NCI-H82 treated with DMSO at 0.1 percent for 48 hours (cell line): ENCODE data around the gene RTN4RL2.

Experiments used
- DNase-seq: peaks from one replicate; lab custom pipeline; 2025; ENCODE audit not compliant: unreplicated experiment; lab: John Stamatoyannopoulos, UW

The RTN4RL2 gene

GRCh38 chr11:57461841-57462489, 1.6 kb downstream of the RTN4RL2 start:
- DNase-seq: no peak

GRCh38 chr11:57462597-57462996, 2.3 kb downstream of the RTN4RL2 start:
- no peak for DNase-seq

- DNase-seq: peak; percentile 42
These were observed 3.6 kb downstream of the RTN4RL2 start for GRCh38 chr11:57463671-57464538.

- no peak for DNase-seq
These were observed 4.3 kb downstream of the RTN4RL2 start for GRCh38 chr11:57464539-57465181.

GRCh38 chr11:57466680-57467079, 6.4 kb downstream of the RTN4RL2 start:
- DNase-seq: no peak

GRCh38 chr11:57467508-57468157, 7.3 kb downstream of the RTN4RL2 start:
- DNase-seq: no peak

GRCh38 chr11:57468276-57468675, 7.9 kb downstream of the RTN4RL2 start:
- no peak for DNase-seq

- DNase-seq: no peak
These were observed 8.9 kb downstream of the RTN4RL2 start for GRCh38 chr11:57469268-57469667.

GRCh38 chr11:57471496-57471895, 11.2 kb downstream of the RTN4RL2 start:
- DNase-seq: no peak

- DNase-seq: peak; percentile 44
These were observed 13.0 kb downstream of the RTN4RL2 start for GRCh38 chr11:57473285-57473841.

GRCh38 chr11:57474017-57474802, 13.9 kb downstream of the RTN4RL2 start:
- no peak for DNase-seq

- DNase-seq: no peak
These were observed 14.4 kb downstream of the RTN4RL2 start for GRCh38 chr11:57474803-57475115.

- DNase-seq: no peak
These were observed 14.9 kb downstream of the RTN4RL2 start for GRCh38 chr11:57475191-57475590.

GRCh38 chr11:57475671-57476046, 15.3 kb downstream of the RTN4RL2 start:
- no peak for DNase-seq

GRCh38 chr11:57476047-57476756, 15.9 kb downstream of the RTN4RL2 start:
- no peak for DNase-seq

- no peak for DNase-seq
These were observed 16.6 kb downstream of the RTN4RL2 start for GRCh38 chr11:57476757-57477506.

GRCh38 chr11:57477507-57478189, 17.3 kb downstream of the RTN4RL2 start:
- no peak for DNase-seq

GRCh38 chr11:57479021-57479663, 18.8 kb downstream of the RTN4RL2 start:
- no peak for DNase-seq
